Mesothelial cell of epicardium (in vitro differentiated cells): ENCODE measurements around the gene ING1. TPM values are rescaled to one million over a fixed set of nuclear protein-coding genes. Genes with fewer than 3 reads are reported as not detected.

ENCODE experiments used
- DNase-seq, 2 experiments: peaks; one replicate each; pipeline ENCODE4 v3.0.0; 2021; ENCODE audit warnings: low spot score in 2 of 2; ENCODE audit not compliant: unreplicated experiment in 2 of 2
- H3K27ac Mint-ChIP-seq: 2 replicates; pipeline ENCODE4 v1.8.0; 2021; ENCODE audit warnings: mixed read lengths
- H3K27me3 Mint-ChIP-seq: 2 replicates; pipeline ENCODE4 v1.8.0; 2021; ENCODE audit warnings: low read depth, mixed read lengths
- H3K36me3 Mint-ChIP-seq: 2 replicates; pipeline ENCODE4 v1.8.0; 2021; ENCODE audit warnings: mixed read lengths
- H3K4me1 Mint-ChIP-seq: 2 replicates; pipeline ENCODE4 v1.8.0; 2021; ENCODE audit warnings: mixed read lengths
- H3K4me3 Mint-ChIP-seq: 2 replicates; pipeline ENCODE4 v1.8.0; 2021; ENCODE audit warnings: mild to moderate bottlenecking, moderate library complexity, mixed read lengths
- H3K9me3 Mint-ChIP-seq: 2 replicates; pipeline ENCODE4 v1.8.0; 2021; ENCODE audit warnings: mixed read lengths
- CTCF ChIP-seq: fragments of 200-600 bp; sonication (generic); IDR thresholded peaks from one replicate; pipeline ENCODE4 v1.5.0; 2021; ENCODE audit warnings: antibody characterized with exemption; ENCODE audit not compliant: unreplicated experiment
- total RNA-seq: library from RNA; stranded (reverse); gene quantifications from 3 replicates; pipeline ENCODE4 v1.2.1, GENCODE V29; 2021

Gene ING1
- total RNA-seq, 1 donor from 2014 or later, result 19.1 TPM

- no peak for TF ChIP-seq CTCF
- Mint-ChIP-seq H3K27ac (no peak overlapping the region), H3K9me3 (peaks cover 9% of the 10 kb centered on the region), H3K27me3 (peaks cover 26% of the 10 kb centered on the region), H3K4me1 (no peaks in the 10 kb centered on the region), H3K4me3 (no peak overlapping the region), H3K36me3 (no peaks in the 10 kb centered on the region)
- no peak for DNase-seq
Observed at GRCh38 chr13:110769097-110769496, 55.6 kb downstream of the ING1 start.

GRCh38 chr13:110770678-110771077, 57.2 kb downstream of the ING1 start:
- DNase-seq, result no peak
- Mint-ChIP-seq H3K27ac (no peak overlapping the region), H3K4me3 (no peak overlapping the region), H3K4me1 (peaks cover 3% of the 10 kb centered on the region), H3K9me3 (peaks cover 5% of the 10 kb centered on the region), H3K36me3 (no peaks in the 10 kb centered on the region), H3K27me3 (peaks cover 21% of the 10 kb centered on the region)
- TF ChIP-seq CTCF, result no peak

DNA sequence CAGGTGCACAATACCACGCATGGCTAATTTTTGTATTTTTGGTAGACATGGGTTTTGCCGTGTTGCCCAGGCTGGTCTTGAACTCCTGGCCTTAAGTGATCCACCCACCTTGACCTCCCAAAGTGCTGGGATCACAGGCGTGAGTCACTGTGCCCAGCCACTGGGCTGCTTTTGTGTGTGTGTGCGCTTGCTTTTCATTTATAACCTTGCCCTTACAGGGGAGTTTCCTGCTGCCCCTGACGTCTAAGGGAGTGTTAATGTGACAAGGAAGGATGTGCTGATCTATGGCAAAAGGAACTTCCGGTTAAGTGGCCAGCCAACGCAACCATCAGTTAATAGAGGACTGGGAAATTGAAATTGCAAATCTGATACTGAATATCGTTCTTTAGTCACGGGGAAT, 57.7 kb downstream of the ING1 start:
- DNase-seq, result no peak
- Mint-ChIP-seq H3K27me3 (peaks cover 16% of the 10 kb centered on the region), H3K9me3 (peaks cover 5% of the 10 kb centered on the region), H3K36me3 (no peaks in the 10 kb centered on the region), H3K4me1 (peaks cover 3% of the 10 kb centered on the region), H3K4me3 (no peak overlapping the region), H3K27ac (no peak overlapping the region)
- TF ChIP-seq CTCF, result no peak

- Mint-ChIP-seq H3K36me3 (no peaks in the 10 kb centered on the region), H3K27ac (no peak overlapping the region), H3K4me3 (no peak overlapping the region), H3K27me3 (peaks cover 13% of the 10 kb centered on the region), H3K4me1 (peaks cover 3% of the 10 kb centered on the region), H3K9me3 (peaks cover 5% of the 10 kb centered on the region)
- no peak for TF ChIP-seq CTCF
- no peak for DNase-seq
Observed at GRCh38 chr13:110772091-110772984, 58.8 kb downstream of the ING1 start.

Other genes starting within 250 kb of the ING1 start
- gene RAB20, start 152.0 kb upstream of the ING1 start, total RNA-seq, result 8.9 to 10.2 TPM (median 9.6 TPM) in 3 replicates
- 39.5 to 41.4 TPM (median 40.8 TPM) in 3 replicates for gene NAXD, start 98.2 kb upstream of the ING1 start, total RNA-seq
- 84.4 to 89.1 TPM (median 87.6 TPM) in 3 replicates for gene CARS2, start 7.6 kb upstream of the ING1 start, total RNA-seq
- gene ANKRD10, start 201.4 kb downstream of the ING1 start, total RNA-seq, result 235 to 258 TPM (median 256 TPM) in 3 replicates